Cardiac muscle cell (in vitro differentiated cells and primary cell): ENCODE data around the gene SNX12. TPM values are rescaled to one million over a fixed set of nuclear protein-coding genes. Genes with fewer than 3 reads are reported as not detected.

ENCODE experiments used
- DNase-seq, 2 donors: peaks; one replicate each; pipeline versions ENCODE4 v3.0.0 to v3.0.0-alpha.2; 2010 to 2017; ENCODE audit warnings: low read depth in 1 of 2, low spot score in 1 of 2
- H3K27ac ChIP-seq: fragments of 200-600 bp; sonication (generic); 2 replicates; pipeline ENCODE4 v1.5.1; 2016
- H3K27me3 ChIP-seq: fragments of 200-600 bp; sonication (generic); 2 replicates; pipeline ENCODE4 v1.6.0; 2016; ENCODE audit warnings: control low read depth
- H3K36me3 ChIP-seq: fragments of 200-600 bp; sonication (generic); 2 replicates; pipeline ENCODE4 v1.5.1; 2016; ENCODE audit warnings: control low read depth
- H3K4me1 ChIP-seq: fragments of 200-600 bp; sonication (generic); 2 replicates; pipeline ENCODE4 v1.8.1; 2017; ENCODE audit warnings: low read depth, mild to moderate bottlenecking, mixed run types
- H3K4me3 ChIP-seq: fragments of 200-600 bp; sonication (generic); 2 replicates; pipeline ENCODE4 v1.5.1; 2016; ENCODE audit warnings: mild to moderate bottlenecking
- H3K9me3 ChIP-seq: fragments of 200-600 bp; sonication (generic); 2 replicates; pipeline ENCODE4 v1.5.1; 2017; ENCODE audit warnings: low read depth, mild to moderate bottlenecking, control low read depth
- polyA plus RNA-seq: library from polyadenylated mRNA; unstranded; fragments of >200 nt; fragmentation: Nextera tagmentation; extraction: Ambion mirVana; gene quantifications from 2 replicates; pipeline ENCODE4 v1.2.1, GENCODE V29; 2016
- total RNA-seq: library from RNA; depleted of rRNA; stranded (reverse); fragments of >200 nt; gene quantifications from 2 replicates; pipeline ENCODE4 v1.2.3, GENCODE V29; 2016
- TF ChIP-seq, protein P1 (sequence below): IDR thresholded peaks from 2 replicates; pipeline ENCODE4 v1.5.1; 2012; ENCODE audit warnings: low read depth, mild to moderate bottlenecking, low read length

The SNX12 gene
- total and polyA plus RNA-seq, 2 experiments from 2014 or later = 6.6 to 45.7 TPM

DNA sequence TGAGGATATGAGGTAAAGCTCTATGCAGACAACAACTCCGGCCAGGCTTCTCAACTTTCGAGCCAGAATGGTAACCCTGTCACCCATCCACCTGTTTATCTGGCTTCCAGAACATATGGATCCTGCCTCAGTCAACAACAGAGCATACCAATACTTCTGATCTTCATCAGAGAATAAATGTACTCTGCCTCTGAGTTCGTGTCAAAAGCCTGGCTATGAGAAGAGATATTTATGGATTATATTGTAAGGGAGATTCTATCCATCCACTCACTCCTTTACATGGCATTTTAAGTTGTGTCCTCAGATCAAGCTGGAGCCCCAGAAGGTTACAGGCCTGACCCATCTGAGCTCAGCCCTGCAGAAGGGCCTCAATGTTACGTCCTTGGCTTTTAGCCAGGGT is 17.8 kb upstream of the SNX12 start:
- H3K4me3 ChIP-seq = no peak overlapping the region
- TF ChIP-seq, protein P1, sequence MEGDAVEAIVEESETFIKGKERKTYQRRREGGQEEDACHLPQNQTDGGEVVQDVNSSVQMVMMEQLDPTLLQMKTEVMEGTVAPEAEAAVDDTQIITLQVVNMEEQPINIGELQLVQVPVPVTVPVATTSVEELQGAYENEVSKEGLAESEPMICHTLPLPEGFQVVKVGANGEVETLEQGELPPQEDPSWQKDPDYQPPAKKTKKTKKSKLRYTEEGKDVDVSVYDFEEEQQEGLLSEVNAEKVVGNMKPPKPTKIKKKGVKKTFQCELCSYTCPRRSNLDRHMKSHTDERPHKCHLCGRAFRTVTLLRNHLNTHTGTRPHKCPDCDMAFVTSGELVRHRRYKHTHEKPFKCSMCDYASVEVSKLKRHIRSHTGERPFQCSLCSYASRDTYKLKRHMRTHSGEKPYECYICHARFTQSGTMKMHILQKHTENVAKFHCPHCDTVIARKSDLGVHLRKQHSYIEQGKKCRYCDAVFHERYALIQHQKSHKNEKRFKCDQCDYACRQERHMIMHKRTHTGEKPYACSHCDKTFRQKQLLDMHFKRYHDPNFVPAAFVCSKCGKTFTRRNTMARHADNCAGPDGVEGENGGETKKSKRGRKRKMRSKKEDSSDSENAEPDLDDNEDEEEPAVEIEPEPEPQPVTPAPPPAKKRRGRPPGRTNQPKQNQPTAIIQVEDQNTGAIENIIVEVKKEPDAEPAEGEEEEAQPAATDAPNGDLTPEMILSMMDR = no peak
- H3K9me3 ChIP-seq = no peaks in the 10 kb centered on the region
- H3K4me1 ChIP-seq = no peaks in the 10 kb centered on the region
- no peak for DNase-seq
- H3K36me3 ChIP-seq = no peaks in the 10 kb centered on the region
- no peak overlapping the region for H3K27ac ChIP-seq
- H3K27me3 ChIP-seq = no peaks in the 10 kb centered on the region

DNA sequence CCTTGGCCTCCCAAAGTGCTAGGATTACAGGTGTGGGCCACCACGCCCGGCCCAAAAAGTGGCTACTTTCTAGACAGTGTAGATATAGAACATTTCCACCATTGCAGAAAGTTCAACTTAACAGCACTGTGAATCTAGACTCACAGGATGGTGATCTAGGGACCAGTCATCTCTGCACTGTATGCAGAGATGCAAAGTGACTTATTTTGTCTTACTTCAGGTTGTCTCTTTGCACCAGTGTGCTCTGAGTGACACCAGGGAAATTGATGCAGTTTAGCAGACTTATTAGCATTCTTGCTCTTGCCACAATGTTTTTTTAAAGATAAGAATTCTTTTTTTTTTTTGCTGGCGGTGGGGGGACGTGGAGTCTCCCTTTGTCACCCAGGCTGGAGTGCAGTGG is 14.7 kb upstream of the SNX12 start:
- TF ChIP-seq, protein P1 = no peak
- Histone ChIP-seq H3K27me3 (no peaks in the 10 kb centered on the region), H3K36me3 (no peaks in the 10 kb centered on the region), H3K27ac (no peak overlapping the region), H3K4me3 (no peak overlapping the region), H3K4me1 (no peaks in the 10 kb centered on the region), H3K9me3 (no peaks in the 10 kb centered on the region)
- DNase-seq = no peak

DNA sequence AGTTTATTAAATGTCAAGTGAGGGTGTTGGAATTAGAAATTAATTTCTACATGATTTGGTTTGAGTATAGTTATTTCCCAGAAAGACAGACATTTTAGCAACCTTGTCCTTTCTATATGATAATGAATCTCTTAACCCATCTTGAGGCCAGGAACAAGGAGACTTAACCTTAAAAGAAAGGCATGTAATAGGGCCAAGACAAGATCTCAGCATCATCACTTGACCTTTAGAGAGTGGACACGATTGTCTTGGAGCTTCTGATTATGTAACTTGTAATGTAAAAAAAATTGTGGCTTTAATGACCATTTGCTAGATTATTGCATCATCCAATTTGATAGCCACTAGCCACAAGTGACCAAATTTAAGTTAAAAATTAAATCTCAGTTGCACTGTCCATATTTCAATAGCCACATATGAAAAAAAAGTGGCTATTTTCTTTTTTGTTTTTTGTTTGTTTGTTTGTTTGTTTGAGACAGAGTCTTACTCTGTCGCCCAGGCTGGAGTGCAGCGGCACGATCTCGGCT is 14.1 kb upstream of the SNX12 start:
- Histone ChIP-seq H3K27me3 (no peaks in the 10 kb centered on the region), H3K36me3 (no peaks in the 10 kb centered on the region), H3K4me1 (no peaks in the 10 kb centered on the region), H3K27ac (no peak overlapping the region), H3K4me3 (no peak overlapping the region), H3K9me3 (no peaks in the 10 kb centered on the region)
- DNase-seq = no peak
- TF ChIP-seq, protein P1 = no peak

DNA sequence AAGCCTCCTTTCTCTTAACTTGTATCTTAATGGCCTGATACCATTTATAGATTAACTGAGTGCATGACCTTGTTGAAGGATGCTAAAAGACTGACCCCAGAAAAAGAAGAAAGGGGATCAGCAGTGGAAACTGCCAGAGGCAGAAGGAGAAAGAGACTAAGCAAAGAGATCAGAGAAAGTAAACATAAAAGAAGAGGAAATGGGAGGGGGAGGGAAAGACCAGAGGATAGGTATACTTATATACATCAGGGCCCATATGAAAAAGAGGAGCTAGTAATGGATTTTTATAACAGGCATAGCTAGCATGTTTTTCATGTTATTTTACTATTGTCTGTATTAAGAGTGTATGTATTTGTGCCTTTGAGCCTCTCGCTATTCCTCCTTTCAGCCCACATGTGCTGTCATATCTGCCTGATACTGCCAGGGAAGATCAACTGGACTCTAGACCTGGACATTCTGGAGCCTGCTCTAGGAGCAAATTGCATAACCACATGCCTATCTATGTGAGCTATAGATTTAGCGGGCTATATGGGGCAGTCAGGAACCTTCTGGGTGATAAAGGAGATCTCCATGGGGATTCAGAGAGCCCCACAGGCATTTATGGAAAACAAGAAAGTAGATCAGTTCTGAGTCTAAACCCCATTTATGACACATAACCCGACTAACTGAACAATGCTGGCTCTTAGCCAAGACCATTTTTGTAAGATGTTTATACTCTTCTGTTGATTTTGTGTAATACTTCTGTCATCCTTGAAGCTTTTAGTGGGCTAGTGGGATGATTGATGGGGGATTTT is 13.4 kb upstream of the SNX12 start:
- H3K36me3 ChIP-seq = no peaks in the 10 kb centered on the region
- peak in 1 of 2 donors; percentile 63 for DNase-seq
- no peak overlapping the region for H3K4me3 ChIP-seq

GRCh38 chrX:71070531-71070930 is 2.4 kb upstream of the SNX12 start:
- TF ChIP-seq, protein P1 = no peak
- H3K4me3 ChIP-seq = no peak overlapping the region
- DNase-seq = no peak
- H3K36me3 ChIP-seq = no peaks in the 10 kb centered on the region
- H3K27ac ChIP-seq = no peak overlapping the region
- no peaks in the 10 kb centered on the region for H3K4me1 ChIP-seq
- no peaks in the 10 kb centered on the region for H3K9me3 ChIP-seq
- no peaks in the 10 kb centered on the region for H3K27me3 ChIP-seq

More for the DNA sequence above, 13.4 kb upstream of the SNX12 start:
- H3K27ac ChIP-seq = no peak overlapping the region
- TF ChIP-seq, protein P1 = no peak
- no peaks in the 10 kb centered on the region for H3K27me3 ChIP-seq
- H3K9me3 ChIP-seq = no peaks in the 10 kb centered on the region
- no peaks in the 10 kb centered on the region for H3K4me1 ChIP-seq
